ENCODE data around the gene ASB3. TPM values are rescaled to one million over a fixed set of nuclear protein-coding genes. Genes with fewer than 3 reads are reported as not detected.

ASB3 gene
- polyA plus RNA-seq, 3 donors from 2014 or later = 13.0 to 15.2 (median 13.4) TPM

DNA sequence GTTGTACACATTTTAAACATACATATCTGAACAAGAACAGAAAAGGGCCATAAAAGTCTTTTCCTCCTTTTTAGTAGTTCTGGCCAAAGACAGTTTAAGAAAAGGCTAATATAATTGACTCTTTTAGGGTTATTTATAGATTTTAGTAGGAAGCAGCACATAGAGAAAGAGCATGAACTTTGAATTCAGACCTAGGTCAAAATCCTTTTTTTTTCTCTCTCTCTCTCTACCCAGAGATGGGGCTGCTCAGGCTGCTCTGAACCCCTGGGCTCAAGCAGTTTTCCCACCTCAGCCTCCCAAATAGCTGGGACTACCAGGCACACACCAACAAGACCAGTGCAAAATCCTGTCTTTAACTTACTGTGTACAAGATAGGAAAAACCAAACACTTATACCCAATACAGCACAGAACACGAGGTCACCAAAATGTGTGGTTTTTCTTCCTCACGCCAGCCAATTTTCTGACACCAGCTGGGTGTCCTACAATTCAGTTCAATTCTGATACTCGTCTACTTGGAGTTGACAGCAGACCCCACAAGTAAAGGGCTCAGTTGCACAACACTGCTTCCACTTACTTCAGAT lies 32.2 kb upstream of the ASB3 start:
- Mint-ChIP-seq H3K4me1 (no peaks in the 10 kb centered on the region), H3K27me3 (ENCODE audit: low read depth in 3 of 3) (peaks cover 0 to 2% (median 1%) of the 10 kb centered on the region in 3 donors)

GRCh38 chr2:53813151-53813550 lies 26.4 kb upstream of the ASB3 start:
- DNase-seq = no peak
- H3K27me3 Mint-ChIP-seq (ENCODE audit: low read depth in 3 of 3) = no peaks in the 10 kb centered on the region
- no peaks in the 10 kb centered on the region for H3K4me1 Mint-ChIP-seq
- peaks cover 23 to 57% (median 26%) of the 10 kb centered on the region in 3 donors for H3K36me3 Mint-ChIP-seq
- H3K4me3 Mint-ChIP-seq = no peak overlapping the region
- no peak overlapping the region for H3K27ac Mint-ChIP-seq
- no peaks in the 10 kb centered on the region for H3K9me3 Mint-ChIP-seq

More for the DNA sequence above, 32.2 kb upstream of the ASB3 start:
- Mint-ChIP-seq H3K9me3 (no peaks in the 10 kb centered on the region), H3K27ac (peak overlapping the region in 3 of 6 donors; percentile 19 to 48 (median 24)), H3K4me3 (no peak overlapping the region), H3K36me3 (peaks cover 12 to 34% (median 23%) of the 10 kb centered on the region in 3 donors)
- DNase-seq = no peak

- Mint-ChIP-seq H3K9me3 (no peaks in the 10 kb centered on the region), H3K27me3 (ENCODE audit: low read depth in 3 of 3) (no peaks in the 10 kb centered on the region), H3K36me3 (peaks cover 15 to 58% (median 16%) of the 10 kb centered on the region in 3 donors), H3K4me1 (no peaks in the 10 kb centered on the region), H3K4me3 (no peak overlapping the region), H3K27ac (no peak overlapping the region)
- no peak for DNase-seq
Measured at GRCh38 chr2:53811601-53812000, 24.8 kb upstream of the ASB3 start.

- H3K4me1 Mint-ChIP-seq = no peaks in the 10 kb centered on the region
- H3K27me3 Mint-ChIP-seq (ENCODE audit: low read depth in 3 of 3) = peaks cover 0 to 3% (median 2%) of the 10 kb centered on the region in 3 donors
- peaks cover 18 to 52% (median 20%) of the 10 kb centered on the region in 3 donors for H3K36me3 Mint-ChIP-seq
- H3K27ac Mint-ChIP-seq = peak overlapping the region in 1 of 6 donors; percentile 42
- DNase-seq = no peak
- H3K4me3 Mint-ChIP-seq = no peak overlapping the region
- H3K9me3 Mint-ChIP-seq = no peaks in the 10 kb centered on the region
Measured at GRCh38 chr2:53802617-53803151, 15.9 kb upstream of the ASB3 start.

GRCh38 chr2:53801547-53801946 lies 14.8 kb upstream of the ASB3 start:
- H3K27ac Mint-ChIP-seq = no peak overlapping the region
- H3K36me3 Mint-ChIP-seq = peaks cover 18 to 41% (median 20%) of the 10 kb centered on the region in 3 donors
- H3K27me3 Mint-ChIP-seq (ENCODE audit: low read depth in 3 of 3) = peaks cover 0 to 3% (median 2%) of the 10 kb centered on the region in 3 donors
- H3K4me3 Mint-ChIP-seq = no peak overlapping the region
- no peaks in the 10 kb centered on the region for H3K4me1 Mint-ChIP-seq
- no peaks in the 10 kb centered on the region for H3K9me3 Mint-ChIP-seq
- no peak for DNase-seq

- no peak overlapping the region for H3K4me3 Mint-ChIP-seq
- no peak overlapping the region for H3K27ac Mint-ChIP-seq
- peaks cover 6 to 24% of the 10 kb centered on the region in 2 donors for H3K4me1 Mint-ChIP-seq
- no peak for DNase-seq
- peaks cover 0 to 3% (median 1%) of the 10 kb centered on the region in 3 donors for H3K27me3 Mint-ChIP-seq (ENCODE audit: low read depth in 3 of 3)
- H3K36me3 Mint-ChIP-seq = peaks cover 0 to 7% (median 2%) of the 10 kb centered on the region in 3 donors
- H3K9me3 Mint-ChIP-seq = no peaks in the 10 kb centered on the region
Measured at GRCh38 chr2:53793821-53794220, 7.1 kb upstream of the ASB3 start.

DNA sequence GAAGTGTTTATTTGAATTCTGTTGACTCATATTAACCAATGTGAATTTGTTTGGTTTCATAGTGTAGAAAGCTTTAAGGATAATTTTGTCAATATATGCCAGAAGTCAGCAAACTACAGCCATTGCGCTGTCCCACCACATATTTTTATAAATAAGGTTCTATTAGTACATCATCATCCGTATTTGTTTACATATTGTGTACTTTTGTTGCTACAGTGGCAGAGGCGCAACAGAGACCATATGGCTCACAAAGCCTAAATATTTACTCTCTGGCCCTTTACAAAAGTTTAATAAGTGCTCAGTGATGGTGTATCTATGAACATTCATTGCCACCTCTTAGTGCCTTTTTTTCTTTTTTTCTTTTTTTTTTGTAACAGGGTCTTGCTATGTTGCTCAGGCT lies 6.5 kb upstream of the ASB3 start:
- Mint-ChIP-seq H3K4me1 (peaks cover 10 to 30% of the 10 kb centered on the region in 2 donors), H3K36me3 (peaks cover 0 to 6% (median 0%) of the 10 kb centered on the region in 3 donors), H3K4me3 (no peak overlapping the region), H3K9me3 (no peaks in the 10 kb centered on the region), H3K27me3 (ENCODE audit: low read depth in 3 of 3) (peaks cover 1 to 3% (median 2%) of the 10 kb centered on the region in 3 donors), H3K27ac (no peak overlapping the region)
- DNase-seq = no peak

GRCh38 chr2:53787614-53788289 lies 999 bp upstream of the ASB3 start:
- DNase-seq = peak in 2 of 3 donors; percentile 5 to 19
- Mint-ChIP-seq H3K27me3 (ENCODE audit: low read depth in 3 of 3) (peaks cover 9 to 17% (median 13%) of the 10 kb centered on the region in 3 donors), H3K27ac (peak overlapping the region; percentile 96 to 99 (median 98)), H3K9me3 (no peaks in the 10 kb centered on the region), H3K4me1 (peaks cover 48 to 78% of the 10 kb centered on the region in 2 donors), H3K4me3 (peak overlapping the region; percentile 94 to 100 (median 97)), H3K36me3 (no peaks in the 10 kb centered on the region)

DNA sequence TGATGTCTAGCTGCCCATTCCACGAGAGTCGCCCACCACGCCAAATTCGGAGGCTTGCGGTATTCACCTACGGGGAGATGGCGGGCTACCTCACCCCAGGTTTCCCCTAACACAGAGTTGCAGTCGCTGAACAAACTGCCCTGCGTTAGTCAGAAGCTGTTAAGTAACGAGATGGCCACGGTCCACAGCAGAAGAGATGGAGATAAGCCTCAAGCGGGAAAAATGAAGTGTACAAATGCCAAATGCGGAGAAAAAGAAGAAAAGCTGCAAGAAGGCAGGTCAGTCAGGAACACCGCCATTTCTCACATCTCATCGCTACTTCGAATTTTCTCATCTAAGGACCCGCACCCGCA lies 425 bp downstream of the ASB3 start:
- Mint-ChIP-seq H3K36me3 (peaks cover 0 to 4% (median 0%) of the 10 kb centered on the region in 3 donors), H3K4me1 (peaks cover 50 to 79% of the 10 kb centered on the region in 2 donors), H3K4me3 (peak overlapping the region; percentile 94 to 100 (median 97))

GRCh38 chr2:53785366-53785765 lies 1.4 kb downstream of the ASB3 start:
- H3K4me1 Mint-ChIP-seq = peaks cover 48 to 72% of the 10 kb centered on the region in 2 donors

More for the DNA sequence above, 425 bp downstream of the ASB3 start:
- peak overlapping the region; percentile 96 to 99 (median 98) for H3K27ac Mint-ChIP-seq
- peaks cover 9 to 17% (median 13%) of the 10 kb centered on the region in 3 donors for H3K27me3 Mint-ChIP-seq (ENCODE audit: low read depth in 3 of 3)
- no peak for DNase-seq
- H3K9me3 Mint-ChIP-seq = no peaks in the 10 kb centered on the region

DNA sequence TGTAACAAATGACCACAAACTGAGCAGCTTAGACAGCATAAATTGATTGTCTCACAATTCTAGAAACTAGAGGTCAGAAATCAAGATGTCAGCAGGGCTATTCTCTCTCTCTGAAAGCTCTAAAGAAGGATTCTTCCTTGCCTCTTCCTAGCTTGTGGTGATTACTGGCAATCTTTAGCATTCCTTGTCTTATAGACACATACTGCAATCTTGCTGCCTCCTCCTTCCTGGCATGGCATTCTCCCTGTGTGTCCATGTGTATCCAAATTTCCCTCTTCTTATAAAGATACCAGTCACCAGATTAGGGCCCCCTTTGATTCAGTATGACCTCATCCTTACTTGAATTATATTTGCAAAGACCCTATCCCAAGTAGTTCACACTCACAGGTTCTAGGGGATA lies 2.3 kb downstream of the ASB3 start:
- peaks cover 9 to 17% (median 13%) of the 10 kb centered on the region in 3 donors for H3K27me3 Mint-ChIP-seq (ENCODE audit: low read depth in 3 of 3)
- H3K27ac Mint-ChIP-seq = peak overlapping the region; percentile 1 to 98 (median 24)
- DNase-seq = no peak
- H3K4me3 Mint-ChIP-seq = peak overlapping the region; percentile 0 to 97 (median 27)
- peaks cover 51 to 79% of the 10 kb centered on the region in 2 donors for H3K4me1 Mint-ChIP-seq
- H3K9me3 Mint-ChIP-seq = no peaks in the 10 kb centered on the region
- peaks cover 0 to 8% (median 7%) of the 10 kb centered on the region in 3 donors for H3K36me3 Mint-ChIP-seq

More at GRCh38 chr2:53785366-53785765, 1.4 kb downstream of the ASB3 start:
- Mint-ChIP-seq H3K27me3 (ENCODE audit: low read depth in 3 of 3) (peaks cover 9 to 17% (median 13%) of the 10 kb centered on the region in 3 donors), H3K36me3 (peaks cover 0 to 4% (median 0%) of the 10 kb centered on the region in 3 donors), H3K9me3 (no peaks in the 10 kb centered on the region), H3K27ac (peak overlapping the region in 5 of 6 donors; percentile 1 to 99 (median 96)), H3K4me3 (peak overlapping the region; percentile 94 to 100 (median 97))
- no peak for DNase-seq

- Mint-ChIP-seq H3K9me3 (no peaks in the 10 kb centered on the region), H3K27ac (no peak overlapping the region), H3K4me1 (peaks cover 43 to 66% of the 10 kb centered on the region in 2 donors), H3K36me3 (peaks cover 0 to 11% (median 7%) of the 10 kb centered on the region in 3 donors), H3K27me3 (ENCODE audit: low read depth in 3 of 3) (peaks cover 6 to 15% (median 11%) of the 10 kb centered on the region in 3 donors), H3K4me3 (no peak overlapping the region)
- DNase-seq = no peak
Measured at GRCh38 chr2:53782676-53783075, 4.1 kb downstream of the ASB3 start.

GRCh38 chr2:53780056-53780455 lies 6.7 kb downstream of the ASB3 start:
- Mint-ChIP-seq H3K9me3 (no peaks in the 10 kb centered on the region), H3K27ac (no peak overlapping the region), H3K27me3 (ENCODE audit: low read depth in 3 of 3) (no peaks in the 10 kb centered on the region), H3K4me1 (peaks cover 30 to 56% of the 10 kb centered on the region in 2 donors), H3K36me3 (peaks cover 0 to 11% (median 7%) of the 10 kb centered on the region in 3 donors), H3K4me3 (no peak overlapping the region)
- no peak for DNase-seq

Measured in immature natural killer cell (primary cell).